ENCODE measurements around the gene CYP4V2. TPM values are rescaled to one million over a fixed set of nuclear protein-coding genes. Genes with fewer than 3 reads are reported as not detected.

CYP4V2 gene
- total RNA-seq, 1 experiment from 2014 or later = 2.0 TPM

- no peak for TF ChIP-seq STAT6 (CRISPR knock-in tag; conservative IDR thresholded peaks at IDR 0.05; ENCODE audit: low read depth)
- TF ChIP-seq ZNF263 (CRISPR knock-in tag; IDR thresholded peaks at IDR 0.05; ENCODE audit: low read depth) = no peak
- no peak for TF ChIP-seq IRF1 (CRISPR knock-in tag; IDR thresholded peaks at IDR 0.05)
Observed at GRCh38 chr4:186159613-186160012, 31.8 kb upstream of the CYP4V2 start (continued).

GRCh38 chr4:186161138-186161537 lies 30.2 kb upstream of the CYP4V2 start:
- peaks cover 17% of the 10 kb centered on the region for H3K4me1 Mint-ChIP-seq
- H3K9me3 Mint-ChIP-seq = no peaks in the 10 kb centered on the region
- no peak overlapping the region for H3K4me3 Mint-ChIP-seq
- no peaks in the 10 kb centered on the region for H3K27me3 Mint-ChIP-seq (ENCODE audit: low read depth)
- DNase-seq (ENCODE audit: low spot score) (no peak), ATAC-seq (no peak)
- CTCF ChIA-PET = no interaction called here
- H3K27ac Mint-ChIP-seq = peak overlapping the region; percentile 87
- POLR2A ChIA-PET = interaction anchor here (1.9 kb wide), 1 partner anchor 17 kb away, joined by 4 read pairs; no protein-coding TSS in a partner anchor
- H3K36me3 Mint-ChIP-seq = peaks cover 6% of the 10 kb centered on the region; the same call in 1 of the 2 replicates
- TF ChIP-seq FOXK1 (CRISPR knock-in tag; IDR thresholded peaks at IDR 0.05) (no peak), SP1 (CRISPR knock-in tag; conservative IDR thresholded peaks at IDR 0.05) (no peak), JAZF1 (CRISPR knock-in tag; IDR thresholded peaks at IDR 0.05) (no peak), NFYB (CRISPR knock-in tag; conservative IDR thresholded peaks at IDR 0.05; ENCODE audit: low read depth) (no peak), CBFB (CRISPR knock-in tag; IDR thresholded peaks at IDR 0.05; ENCODE audit: low read depth) (no peak), FOXP4 (CRISPR knock-in tag; IDR thresholded peaks at IDR 0.05) (no peak), ATF2 (CRISPR knock-in tag; IDR thresholded peaks at IDR 0.05; ENCODE audit: borderline replicate concordance, low read depth) (no peak), ZNF532 (CRISPR knock-in tag; IDR thresholded peaks at IDR 0.05; ENCODE audit: borderline replicate concordance) (no peak), ZNF512 (CRISPR knock-in tag; IDR thresholded peaks at IDR 0.05; ENCODE audit: borderline replicate concordance) (no peak), ZNF121 (CRISPR knock-in tag; IDR thresholded peaks at IDR 0.05) (no peak), MAX (CRISPR knock-in tag; IDR thresholded peaks at IDR 0.05) (no peak), PRDM15 (CRISPR knock-in tag; IDR thresholded peaks at IDR 0.05) (no peak), ZNF263 (CRISPR knock-in tag; IDR thresholded peaks at IDR 0.05; ENCODE audit: low read depth) (no peak), E2F4 (CRISPR knock-in tag; IDR thresholded peaks at IDR 0.05; ENCODE audit: borderline replicate concordance, low read depth) (no peak), NFE2L1 (CRISPR knock-in tag; IDR thresholded peaks at IDR 0.05) (no peak)
